IMR-90 (cell line): ENCODE data around the gene CFAP61. TPM values are rescaled to one million over a fixed set of nuclear protein-coding genes. Genes with fewer than 3 reads are reported as not detected.

ENCODE experiments used
- ATAC-seq: fragments of 200-7000 bp; cut with Tn5 transposase; 2 replicates; pipeline ENCODE4 v1.9.1; 2020; ENCODE audit warnings: low read depth, mild to moderate bottlenecking, moderate library complexity
- BruUV-seq: library from RNA; stranded (reverse); fragments of 400-500 nt; replicated peaks from 2 replicates; lab custom pipeline; 2021; lab: Mats Ljungman, UMichigan
- CTCF ChIA-PET: fragments of 300-600 bp; formaldehyde crosslinking; extraction: SDS; loops from one replicate; lab custom pipeline; 2021; ENCODE audit warnings: antibody characterized with exemption; lab: Yijun Ruan, JAX
- POLR2A ChIA-PET: fragments of 300-600 bp; sonication (Branson Sonifier 250); formaldehyde crosslinking; loops from one replicate; lab custom pipeline; 2022; ENCODE audit warnings: antibody characterized with exemption; ENCODE audit not compliant: unreplicated experiment; lab: Charles Lee
- DNase-seq: peaks from one replicate; pipeline ENCODE4 v3.0.0; 2013
- H2AFZ ChIP-seq: replicated peaks from 2 replicates; pipeline ENCODE3; 2013; ENCODE audit warnings: low read length, mild to moderate bottlenecking; ENCODE audit not compliant: poor library complexity
- H2AK5ac ChIP-seq: 2 replicates; pipeline ENCODE4 v1.6.1; 2013; ENCODE audit warnings: low read depth, low read length, inconsistent platforms
- H2AK9ac ChIP-seq: replicated peaks from 2 replicates; pipeline ENCODE3; 2013; ENCODE audit warnings: mild to moderate bottlenecking, low read depth, low read length, moderate library complexity; ENCODE audit not compliant: poor library complexity
- H2BK120ac ChIP-seq: 2 replicates; pipeline ENCODE4 v1.6.1; 2013; ENCODE audit warnings: low read depth, low read length, inconsistent platforms
- H2BK15ac ChIP-seq: 3 replicates; pipeline ENCODE4 v1.6.1; 2013; ENCODE audit warnings: low read depth, low read length, inconsistent platforms
- H2BK20ac ChIP-seq: 2 replicates; pipeline ENCODE4 v1.6.1; 2013; ENCODE audit warnings: low read depth, mild to moderate bottlenecking, inconsistent platforms, low read length, moderate library complexity
- H2BK5ac ChIP-seq: 2 replicates; pipeline ENCODE4 v1.6.1; 2013; ENCODE audit warnings: mild to moderate bottlenecking, low read depth, low read length, inconsistent platforms; ENCODE audit not compliant: poor library complexity, severe bottlenecking
- H3K14ac ChIP-seq: replicated peaks from 2 replicates; pipeline ENCODE4 v1.6.1; 2013; ENCODE audit warnings: low read depth, low read length, inconsistent platforms
- H3K18ac ChIP-seq: 2 replicates; pipeline ENCODE4 v1.6.1; 2013; ENCODE audit warnings: low read depth, low read length, control low read depth
- H3K23ac ChIP-seq: 2 replicates; pipeline ENCODE4 v1.6.1; 2013; ENCODE audit warnings: low read depth, low read length, inconsistent platforms
- H3K27ac ChIP-seq: 2 replicates; pipeline ENCODE4 v1.5.1; 2013; ENCODE audit warnings: mild to moderate bottlenecking, control low read depth, low read length; ENCODE audit not compliant: insufficient read depth
- H3K27me3 ChIP-seq: 2 replicates; pipeline ENCODE4 v1.6.1; 2013; ENCODE audit warnings: low read length; ENCODE audit not compliant: control insufficient read depth, insufficient read depth
- H3K36me3 ChIP-seq: 2 replicates; pipeline ENCODE4 v1.6.1; 2013; ENCODE audit warnings: low read length, mixed read lengths; ENCODE audit not compliant: control insufficient read depth, insufficient read depth
- H3K4ac ChIP-seq: 2 replicates; pipeline ENCODE4 v1.6.1; 2013; ENCODE audit warnings: low read depth, low read length, inconsistent platforms
- H3K4me1 ChIP-seq: 2 replicates; pipeline ENCODE4 v1.6.1; 2013; ENCODE audit warnings: low read length, mixed read lengths; ENCODE audit not compliant: control insufficient read depth, insufficient read depth
- H3K4me2 ChIP-seq: 2 replicates; pipeline ENCODE4 v1.6.1; 2013; ENCODE audit warnings: low read depth, mild to moderate bottlenecking, control low read depth, low read length, moderate library complexity
- H3K4me3 ChIP-seq: 2 replicates; pipeline ENCODE4 v1.5.1; 2013; ENCODE audit warnings: low read depth, mild to moderate bottlenecking, control low read depth, low read length, moderate library complexity; ENCODE audit not compliant: insufficient read depth
- H3K56ac ChIP-seq: 2 replicates; pipeline ENCODE4 v1.6.1; 2013; ENCODE audit warnings: low read length, inconsistent platforms; ENCODE audit not compliant: insufficient read depth; ENCODE audit errors: extremely low read depth
- H3K79me1 ChIP-seq, 2 experiments: 2 replicates each; pipeline ENCODE4 v1.6.1; 2013; ENCODE audit warnings: low read length in 2 of 2, inconsistent platforms in 1 of 2, low read depth in 1 of 2
- H3K9ac ChIP-seq: 2 replicates; pipeline ENCODE4 v1.6.1; 2013; ENCODE audit warnings: low read depth, low read length, control low read depth
- H3K9me1 ChIP-seq: 2 replicates; pipeline ENCODE4 v1.6.1; 2013; ENCODE audit warnings: low read length, inconsistent platforms; ENCODE audit not compliant: insufficient read depth
- H3K9me3 ChIP-seq: 2 replicates; pipeline ENCODE4 v1.6.1; 2013; ENCODE audit warnings: low read length; ENCODE audit not compliant: control insufficient read depth, insufficient read depth
- H4K20me1 ChIP-seq: 2 replicates; pipeline ENCODE4 v1.6.1; 2013; ENCODE audit warnings: low read length, inconsistent platforms; ENCODE audit not compliant: insufficient read depth
- H4K5ac ChIP-seq: 2 replicates; pipeline ENCODE4 v1.6.1; 2013; ENCODE audit warnings: mild to moderate bottlenecking, low read depth, low read length, control low read depth
- H4K8ac ChIP-seq, 2 experiments: 2 replicates each; pipeline ENCODE4 v1.6.1; 2013; ENCODE audit warnings: low read depth in 2 of 2, low read length in 2 of 2, control low read depth in 1 of 2, inconsistent platforms in 1 of 2
- H4K91ac ChIP-seq: 2 replicates; pipeline ENCODE4 v1.6.1; 2013; ENCODE audit warnings: low read depth, low read length, inconsistent platforms; ENCODE audit not compliant: insufficient read depth
- FOS ChIP-seq: fragments of 150-350 bp; IDR thresholded peaks from 2 replicates; pipeline ENCODE4 v1.6.1; 2016; ENCODE audit warnings: low read depth, low read length
- WGBS, 2 experiments: methylation state at CpG; one replicate each; pipeline versions ENCODE4 v1.1.5 to v1.1.7; 2013; ENCODE audit warnings: missing lambda C conversion rate in 2 of 2; ENCODE audit not compliant: insufficient read length in 1 of 2; ENCODE audit errors: extremely low coverage in 2 of 2; 5-methylcytosine and 5-hydroxymethylcytosine counted together
- dilution Hi-C: fragments of 300-500 bp; cut with HindIII; formaldehyde crosslinking; loops from one replicate; pipeline ENCODE4 v1.14.3; 2018; ENCODE audit warnings: low sequenced_read_pairs; ENCODE audit not compliant: unreplicated experiment
- in situ Hi-C: fragments of 300-500 bp; cut with MboI; formaldehyde crosslinking; loops from 3 replicates; pipeline ENCODE4 v1.14.3; 2019; ENCODE audit warnings: low sequenced_read_pairs, inconsistent platforms, mixed read lengths
- intact Hi-C: fragments of 100-400 bp; cut with micrococcal nuclease; formaldehyde crosslinking; loops from 2 replicates; pipeline ENCODE4 v1.10.0; 2022
- polyA plus RNA-seq, 3 experiments: library from polyadenylated mRNA; depleted of rRNA; stranded (reverse); fragments of >200 nt; gene quantifications; 2 replicates each; pipeline ENCODE4 v1.2.3, GENCODE V29; 2012; ENCODE audit warnings: low replicate concordance in 1 of 3
- total RNA-seq: library from RNA; depleted of rRNA; stranded (reverse); fragments of >200 nt; gene quantifications from 2 replicates; pipeline ENCODE4 v1.2.3, GENCODE V29; 2012
- TF ChIP-seq, protein P1 (sequence below): fragments of 150-350 bp; IDR thresholded peaks from 2 replicates; pipeline ENCODE4 v1.6.1; 2017; ENCODE audit warnings: mild to moderate bottlenecking, antibody characterized with exemption, low read length, low read depth

CFAP61 gene
- total and polyA plus RNA-seq, 2 of the 4 experiments (the other 2 are of a cell fraction), result 0.07 TPM; not detected in 1

GRCh38 chr20:20085812-20086211, 33.5 kb downstream of the CFAP61 start:
- H2BK120ac ChIP-seq, result no peak overlapping the region
- no peaks in the 10 kb centered on the region for H3K9me3 ChIP-seq
- H3K27ac ChIP-seq, result no peak overlapping the region
- no CpG with 5 or more reads among the region's 2 CpGs for WGBS, 2 experiments
- no peak overlapping the region for H3K23ac ChIP-seq
- no peak overlapping the region for H3K56ac ChIP-seq
- intact Hi-C loops, result loop anchor here (2.0 to 10.0 kb wide), 2 partner anchors 275 to 739 kb away; no protein-coding TSS in a partner anchor
- no peak overlapping the region for H2AK9ac ChIP-seq
- CTCF ChIA-PET, result no interaction called here
- no peak overlapping the region for H3K4me3 ChIP-seq
- no peaks in the 10 kb centered on the region for H4K20me1 ChIP-seq
- no peak overlapping the region for H4K5ac ChIP-seq
- DNase-seq (no peak), ATAC-seq (no peak)
- H4K8ac ChIP-seq, result no peak overlapping the region
- no peak overlapping the region for H2BK20ac ChIP-seq
- no peak overlapping the region for H3K4me2 ChIP-seq
- in situ Hi-C loops, result loop anchor here (10.0 kb wide), 1 partner anchor 509 kb away; no protein-coding TSS in a partner anchor
- H3K4ac ChIP-seq, result no peak overlapping the region
- peaks cover 19% of the 10 kb centered on the region for H3K27me3 ChIP-seq
- H2AK5ac ChIP-seq, result no peak overlapping the region
- no peak overlapping the region for H3K14ac ChIP-seq
- no peak for TF ChIP-seq FOS
- TF ChIP-seq, protein P1, sequence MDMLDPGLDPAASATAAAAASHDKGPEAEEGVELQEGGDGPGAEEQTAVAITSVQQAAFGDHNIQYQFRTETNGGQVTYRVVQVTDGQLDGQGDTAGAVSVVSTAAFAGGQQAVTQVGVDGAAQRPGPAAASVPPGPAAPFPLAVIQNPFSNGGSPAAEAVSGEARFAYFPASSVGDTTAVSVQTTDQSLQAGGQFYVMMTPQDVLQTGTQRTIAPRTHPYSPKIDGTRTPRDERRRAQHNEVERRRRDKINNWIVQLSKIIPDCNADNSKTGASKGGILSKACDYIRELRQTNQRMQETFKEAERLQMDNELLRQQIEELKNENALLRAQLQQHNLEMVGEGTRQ, result no peak
- BruUV-seq, result no TSS peak
- H2BK5ac ChIP-seq, result no peak overlapping the region
- no peaks in the 10 kb centered on the region for H3K36me3 ChIP-seq
- dilution Hi-C loops, result no loop called here
- no peak overlapping the region for H3K18ac ChIP-seq
- H2BK15ac ChIP-seq, result no peak overlapping the region
- no peaks in the 10 kb centered on the region for H3K9me1 ChIP-seq
- H3K79me1 ChIP-seq, result no peaks in the 10 kb centered on the region
- H3K9ac ChIP-seq, result no peak overlapping the region
- no peak overlapping the region for H4K91ac ChIP-seq
- no peak overlapping the region for H2AFZ ChIP-seq
- no peaks in the 10 kb centered on the region for H3K4me1 ChIP-seq
- POLR2A ChIA-PET, result no interaction called here
